A673 (cell line): Measurements from ENCODE around the gene CEP57L1. TPM values are rescaled to one million over a fixed set of nuclear protein-coding genes. Genes with fewer than 3 reads are reported as not detected.

Source experiments
- BruUV-seq: library from RNA; stranded (reverse); fragments of 400-500 nt; replicated peaks from 2 replicates; lab custom pipeline; 2021; lab: Mats Ljungman, UMichigan
- CTCF ChIA-PET: fragments of 300-600 bp; sonication (Branson Sonifier 250); formaldehyde crosslinking; loops from one replicate; lab custom pipeline; 2022; ENCODE audit warnings: antibody characterized with exemption; lab: Charles Lee
- POLR2A ChIA-PET: fragments of 300-600 bp; sonication (Branson Sonifier 250); formaldehyde crosslinking; loops from one replicate; lab custom pipeline; 2022; ENCODE audit warnings: antibody characterized with exemption; ENCODE audit not compliant: low non-redundant PET; lab: Charles Lee
- DNase-seq: peaks from one replicate; pipeline ENCODE4 v3.0.0-alpha.2; 2015; ENCODE audit warnings: low spot score
- H3K27ac ChIP-seq: fragments of 200-600 bp; sonication (generic); 2 replicates; pipeline ENCODE4 v1.5.1; 2016; ENCODE audit warnings: mixed run types, low read depth, mild to moderate bottlenecking, mixed read lengths, antibody characterized with exemption, low read length; ENCODE audit not compliant: poor library complexity, severe bottlenecking
- H3K27me3 ChIP-seq: fragments of 200-600 bp; sonication (generic); replicated peaks from 2 replicates; pipeline ENCODE4 v1.6.1; 2017; ENCODE audit warnings: mixed run types, low read depth, mild to moderate bottlenecking, mixed read lengths, antibody characterized with exemption, low read length; ENCODE audit not compliant: insufficient read depth, poor library complexity
- H3K36me3 ChIP-seq: fragments of 200-600 bp; sonication (generic); 2 replicates; pipeline ENCODE4 v1.6.1; 2016; ENCODE audit warnings: mixed run types, mild to moderate bottlenecking, mixed read lengths, antibody characterized with exemption, low read length; ENCODE audit not compliant: insufficient read depth, poor library complexity, severe bottlenecking
- H3K4me1 ChIP-seq: fragments of 200-600 bp; sonication (generic); 2 replicates; pipeline ENCODE4 v1.6.1; 2017; ENCODE audit warnings: mixed run types, mild to moderate bottlenecking, mixed read lengths, antibody characterized with exemption, low read length; ENCODE audit not compliant: insufficient read depth, poor library complexity, severe bottlenecking
- H3K4me3 ChIP-seq: fragments of 200-600 bp; sonication (generic); 2 replicates; pipeline ENCODE4 v1.5.1; 2016; ENCODE audit warnings: low read depth, mixed run types, mild to moderate bottlenecking, mixed read lengths, low read length; ENCODE audit not compliant: poor library complexity, severe bottlenecking
- H3K9me3 ChIP-seq: fragments of 200-600 bp; sonication (generic); 2 replicates; pipeline ENCODE4 v1.6.1; 2016; ENCODE audit warnings: mixed run types, low read depth, mild to moderate bottlenecking, mixed read lengths, antibody characterized with exemption, low read length; ENCODE audit not compliant: poor library complexity, severe bottlenecking
- CTCF ChIP-seq: fragments of 300-800, 200-600 bp; sonication (generic); conservative IDR thresholded peaks from 2 replicates; pipeline ENCODE4 v1.5.1; 2017; ENCODE audit warnings: low read depth, mild to moderate bottlenecking, antibody characterized with exemption, low read length, moderate library complexity, mixed read lengths
- EZH2 ChIP-seq: fragments of 200-600 bp; sonication (generic); IDR thresholded peaks from 2 replicates; pipeline ENCODE4 v1.6.1; 2017; ENCODE audit warnings: borderline replicate concordance, low read depth, mild to moderate bottlenecking, mixed read lengths, antibody characterized with exemption, low read length; ENCODE audit not compliant: poor library complexity, severe bottlenecking
- intact Hi-C: fragments of 100-400 bp; cut with micrococcal nuclease; formaldehyde crosslinking; loops from one replicate; pipeline ENCODE4 v1.10.0; 2022; ENCODE audit not compliant: unreplicated experiment
- total RNA-seq: library from RNA; stranded (reverse); gene quantifications from 2 replicates; pipeline ENCODE4 v1.2.3, GENCODE V29; 2021

The CEP57L1 gene
- total RNA-seq, 1 experiment from 2014 or later, result 25.7 TPM

- Histone ChIP-seq H3K36me3 (no peaks in the 10 kb centered on the region), H3K27ac (no peak overlapping the region), H3K4me3 (no peak overlapping the region), H3K27me3 (peaks cover 30% of the 10 kb centered on the region), H3K4me1 (no peaks in the 10 kb centered on the region), H3K9me3 (no peaks in the 10 kb centered on the region)
- TF ChIP-seq EZH2 (no peak), CTCF (no peak)
- ChIA-PET POLR2A (no interaction called here), CTCF (no interaction called here)
- no peak for DNase-seq
- no TSS peak for BruUV-seq
- intact Hi-C loops, result no loop called here
Measured at GRCh38 chr6:109182578-109182977, 87.3 kb downstream of the CEP57L1 start.

- Histone ChIP-seq H3K27ac (no peak overlapping the region), H3K4me3 (no peak overlapping the region), H3K4me1 (no peaks in the 10 kb centered on the region), H3K36me3 (no peaks in the 10 kb centered on the region), H3K9me3 (no peaks in the 10 kb centered on the region), H3K27me3 (peaks cover 30% of the 10 kb centered on the region)
- TF ChIP-seq CTCF (no peak), EZH2 (no peak)
- BruUV-seq, result no TSS peak
- intact Hi-C loops, result no loop called here
- ChIA-PET POLR2A (no interaction called here), CTCF (no interaction called here)
- DNase-seq, result no peak
Measured at GRCh38 chr6:109183109-109183650, 87.9 kb downstream of the CEP57L1 start.

GRCh38 chr6:109184638-109185037 is 89.3 kb downstream of the CEP57L1 start:
- peaks cover 30% of the 10 kb centered on the region for H3K27me3 ChIP-seq
- no peak for DNase-seq
- no peak overlapping the region for H3K27ac ChIP-seq
- BruUV-seq, result no TSS peak
- no peaks in the 10 kb centered on the region for H3K9me3 ChIP-seq
- H3K36me3 ChIP-seq, result no peaks in the 10 kb centered on the region
- CTCF ChIA-PET, result no interaction called here
- POLR2A ChIA-PET, result no interaction called here
- TF ChIP-seq EZH2 (no peak), CTCF (no peak)
- no peaks in the 10 kb centered on the region for H3K4me1 ChIP-seq
- intact Hi-C loops, result no loop called here
- H3K4me3 ChIP-seq, result no peak overlapping the region
